NCI-H2029 treated with DMSO at 0.1 percent for 48 hours (cell line): ENCODE measurements around the gene NAA15.
"Not testable (repeated sequence)": the region's sequence is repeated elsewhere in the genome, so short reads cannot be mapped to it uniquely, and the experiment has no call there.

Source experiments
- DNase-seq: peaks from one replicate; lab custom pipeline; 2025; lab: John Stamatoyannopoulos, UW

Gene NAA15

GRCh38 chr4:139299536-139299935 is 1.8 kb upstream of the NAA15 start:
- DNase-seq, result no peak

GRCh38 chr4:139300431-139301112 is 733 bp upstream of the NAA15 start:
- no peak for DNase-seq

GRCh38 chr4:139301821-139302611 is 711 bp downstream of the NAA15 start, which contains the start of gene NDUFC1:
NDUFC1 (minus strand) TSS chr4:139302477; CDS start chr4:139295798, 6,679 bp downstream.
- DNase-seq, result peak; percentile 15

- no peak for DNase-seq
Observed at GRCh38 chr4:139304920-139305319, 3.6 kb downstream of the NAA15 start.

GRCh38 chr4:139311909-139312308 is 10.6 kb downstream of the NAA15 start:
- no peak for DNase-seq

GRCh38 chr4:139312552-139313332 is 11.4 kb downstream of the NAA15 start:
- DNase-seq, result no peak

- not testable (repeated sequence) for DNase-seq
Observed at GRCh38 chr4:139313414-139313813, 12.1 kb downstream of the NAA15 start.

- no peak for DNase-seq
Observed at GRCh38 chr4:139314047-139314800, 12.9 kb downstream of the NAA15 start.

- no peak for DNase-seq
Observed at GRCh38 chr4:139315221-139315675, 13.9 kb downstream of the NAA15 start.

- no peak for DNase-seq
Observed at GRCh38 chr4:139316733-139317132, 15.4 kb downstream of the NAA15 start.

GRCh38 chr4:139317635-139318034 is 16.3 kb downstream of the NAA15 start:
- DNase-seq, result no peak

GRCh38 chr4:139319571-139319970 is 18.3 kb downstream of the NAA15 start:
- no peak for DNase-seq

- DNase-seq, result not testable (repeated sequence)
Observed at GRCh38 chr4:139322070-139322469, 20.8 kb downstream of the NAA15 start.

GRCh38 chr4:139322541-139322940 is 21.2 kb downstream of the NAA15 start:
- DNase-seq, result not testable (repeated sequence)

- DNase-seq, result no peak
Observed at GRCh38 chr4:139324620-139325019, 23.3 kb downstream of the NAA15 start.

- DNase-seq, result no peak
Observed at GRCh38 chr4:139329665-139330200, 28.4 kb downstream of the NAA15 start.

GRCh38 chr4:139330283-139330682 is 29.0 kb downstream of the NAA15 start:
- no peak for DNase-seq

- DNase-seq, result no peak
Observed at GRCh38 chr4:139331185-139331584, 29.9 kb downstream of the NAA15 start.

GRCh38 chr4:139333046-139333445 is 31.7 kb downstream of the NAA15 start:
- DNase-seq, result no peak

GRCh38 chr4:139337612-139338011 is 36.3 kb downstream of the NAA15 start:
- DNase-seq, result no peak

- DNase-seq, result no peak
Observed at GRCh38 chr4:139361301-139361700, 60.0 kb downstream of the NAA15 start.
